ENCODE measurements around the gene LRP3. TPM values are rescaled to one million over a fixed set of nuclear protein-coding genes. Genes with fewer than 3 reads are reported as not detected.

The LRP3 gene
- total RNA-seq, 1 experiment from 2014 or later = 29.0 TPM

DNA sequence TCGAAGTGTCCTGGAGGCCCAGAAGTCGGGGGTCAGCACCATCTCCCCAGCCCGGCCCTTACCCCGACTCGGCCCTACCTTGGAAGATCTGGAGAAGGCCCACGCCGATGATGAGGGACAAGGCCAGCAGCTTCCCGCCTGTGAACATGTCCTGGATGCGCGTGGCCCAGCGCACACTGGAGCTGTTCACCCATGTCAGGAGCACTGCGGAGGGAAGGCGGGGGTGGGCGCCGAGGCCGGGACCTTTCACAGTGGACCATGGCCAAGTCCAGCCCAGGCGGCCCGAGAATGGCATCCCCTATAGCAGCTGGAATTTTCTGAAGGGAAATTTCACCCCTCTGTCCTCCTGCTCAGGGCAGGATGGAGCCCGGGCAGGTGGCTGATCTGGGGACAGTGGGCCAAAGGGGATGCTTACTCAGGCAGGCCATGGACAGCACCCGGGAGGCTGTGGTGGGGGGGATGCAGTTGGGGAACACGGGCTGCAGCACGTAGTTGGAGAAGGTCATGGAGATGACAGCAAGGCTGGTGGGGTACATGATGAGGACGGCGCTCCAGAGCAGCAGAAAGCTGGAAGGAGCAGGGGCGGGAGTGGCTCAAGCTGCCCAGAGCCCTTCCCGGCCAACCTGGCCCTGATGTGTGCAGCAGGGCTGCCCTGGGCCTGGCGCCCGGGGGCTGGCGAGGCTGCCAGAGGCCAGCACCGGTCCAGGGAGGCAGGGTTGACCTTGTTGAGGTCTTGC, 18.5 kb downstream of the LRP3 start:
- Histone ChIP-seq H2AFZ (ENCODE audit: low read depth, low read length, poor library complexity, severe bottlenecking) (no peak overlapping the region), H3K9me3 (ENCODE audit: control insufficient read depth in 1 of 2, insufficient read depth in 1 of 2, low read depth in 1 of 2, low read length in 2 of 2) (no peaks in the 10 kb centered on the region), H3K4me2 (ENCODE audit: low read length) (no peak overlapping the region), H3K9ac (ENCODE audit: low read length) (no peak overlapping the region), H3K36me3 (ENCODE audit: control insufficient read depth in 1 of 2, insufficient read depth in 2 of 2, low read length in 2 of 2) (no peaks in the 10 kb centered on the region), H4K20me1 (ENCODE audit: insufficient read depth) (no peaks in the 10 kb centered on the region), H3K4me3 (replicated peaks in 1 of 2; ENCODE audit: low read depth in 1 of 2, low read length in 2 of 2) (no peak overlapping the region), H3K4me1 (ENCODE audit: control insufficient read depth in 1 of 2, insufficient read depth in 2 of 2, low read length in 2 of 2) (no peaks in the 10 kb centered on the region), H3K9me2 (ENCODE audit: insufficient read depth) (no peaks in the 10 kb centered on the region), H3K27ac (ENCODE audit: low read depth, low read length) (no peak overlapping the region), H3K79me2 (ENCODE audit: insufficient read depth, low read length) (no peaks in the 10 kb centered on the region), H3K27me3 (ENCODE audit: insufficient read depth, low read length) (no peaks in the 10 kb centered on the region)
- no peak for ATAC-seq
- ChIA-PET CTCF (no interaction called here), POLR2A (no interaction called here), RAD21 (ENCODE audit: low non-redundant PET in 1 of 2, low total read pairs in 2 of 2, uncharacterized antibody in 2 of 2, unreplicated experiment in 2 of 2) (no interaction called here)
- no peak for TF ChIP-seq POLR2AphosphoS5 (IDR thresholded peaks at IDR 0.05; ENCODE audit: low read depth, low read length)
- TF ChIP-seq EZH2 (IDR thresholded peaks at IDR 0.05) = no peak
- TF ChIP-seq RAD21 (IDR thresholded peaks at IDR 0.05; ENCODE audit: low read depth) = no peak
- no peak for TF ChIP-seq EGR1 (IDR thresholded peaks at IDR 0.05; ENCODE audit: low read depth)
- no peak for TF ChIP-seq SIN3A (IDR thresholded peaks at IDR 0.05; ENCODE audit: low read depth)
- TF ChIP-seq ZFX (IDR thresholded peaks at IDR 0.05) = no peak
- no peak for TF ChIP-seq SP1 (IDR thresholded peaks at IDR 0.05; ENCODE audit: low read depth)
- TF ChIP-seq POLR2A (IDR thresholded peaks at IDR 0.05; ENCODE audit: borderline replicate concordance, extremely low read depth, insufficient read depth, insufficient read length) = no peak
- no peak for TF ChIP-seq YY1 (IDR thresholded peaks at IDR 0.05; ENCODE audit: extremely low read depth, insufficient replicate concordance, low read depth, low read length)
- TF ChIP-seq, protein P1, sequence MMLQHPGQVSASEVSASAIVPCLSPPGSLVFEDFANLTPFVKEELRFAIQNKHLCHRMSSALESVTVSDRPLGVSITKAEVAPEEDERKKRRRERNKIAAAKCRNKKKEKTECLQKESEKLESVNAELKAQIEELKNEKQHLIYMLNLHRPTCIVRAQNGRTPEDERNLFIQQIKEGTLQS (IDR thresholded peaks at IDR 0.05) = no peak
- TF ChIP-seq, protein P2, sequence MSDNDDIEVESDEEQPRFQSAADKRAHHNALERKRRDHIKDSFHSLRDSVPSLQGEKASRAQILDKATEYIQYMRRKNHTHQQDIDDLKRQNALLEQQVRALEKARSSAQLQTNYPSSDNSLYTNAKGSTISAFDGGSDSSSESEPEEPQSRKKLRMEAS (IDR thresholded peaks at IDR 0.05) = no peak
- no peak for TF ChIP-seq ELF1 (IDR thresholded peaks at IDR 0.05; ENCODE audit: borderline replicate concordance, low read depth)
- TF ChIP-seq FOSL1 (IDR thresholded peaks at IDR 0.05; ENCODE audit: low read depth) = no peak
- TF ChIP-seq EZH2phosphoT487 (IDR thresholded peaks at IDR 0.05; ENCODE audit: borderline replicate concordance) = no peak
- BruUV-seq (replicated peaks) = no TSS peak
- no peak for DNase-seq (ENCODE audit: low read depth, low spot score)
- intact Hi-C loops (cut with micrococcal nuclease) = no loop called here

All from HCT116 (cell line).